HepG2 (cell line): ENCODE measurements around the gene VPS26B. TPM values are rescaled to one million over a fixed set of nuclear protein-coding genes. Genes with fewer than 3 reads are reported as not detected.

ENCODE experiments used
- ATAC-seq: fragments of 200-7000 bp; cut with Tn5 transposase; 3 replicates; pipeline ENCODE4 v1.9.1; 2020; ENCODE audit warnings: mild to moderate bottlenecking, moderate library complexity
- BruUV-seq: library from RNA; stranded (reverse); fragments of 400-500 nt; replicated peaks from 2 replicates; lab custom pipeline; 2021; lab: Mats Ljungman, UMichigan
- CTCF ChIA-PET: fragments of 300-600 bp; formaldehyde crosslinking; extraction: SDS; loops from one replicate; lab custom pipeline; 2021; ENCODE audit warnings: low total read pairs, inconsistent platforms, low intra/inter-chr PET ratio; lab: Yijun Ruan, JAX
- POLR2A ChIA-PET: fragments of 350-600 bp; sonication (Branson Sonifier 250); formaldehyde crosslinking; loops from one replicate; lab custom pipeline; 2020; ENCODE audit warnings: antibody characterized with exemption, inconsistent platforms; lab: Yijun Ruan, JAX
- DNase-seq: peaks from one replicate; pipeline ENCODE4 v3.0.0-alpha.2; 2015; ENCODE audit warnings: low spot score
- FAIRE-seq: peaks from 3 replicates; lab custom pipeline; 2011; peaks lifted over from hg19 to GRCh38; lab: Jason Lieb, UNC
- H2AFZ ChIP-seq: one replicate; pipeline ENCODE4 v1.6.1; 2011; ENCODE audit warnings: low read length, inconsistent platforms
- H3K27ac ChIP-seq: fragments of 300-600 bp; 3 replicates; pipeline ENCODE4 v1.8.0; 2011; ENCODE audit warnings: mixed run types, mild to moderate bottlenecking, mixed read lengths, low read length, inconsistent platforms; ENCODE audit not compliant: insufficient read depth; ENCODE audit errors: extremely low read length
- H3K27me3 ChIP-seq, 2 experiments: fragments of 200-600 bp in 1 of 2; 2 replicates in 1 of 2; 3 replicates in 1 of 2; pipeline versions ENCODE4 v1.6.0 to v1.8.0; 2011; ENCODE audit warnings: low read length in 2 of 2, mild to moderate bottlenecking in 2 of 2, moderate library complexity in 2 of 2, inconsistent platforms in 1 of 2; ENCODE audit not compliant: insufficient read depth in 2 of 2, control insufficient read depth in 1 of 2
- H3K36me3 ChIP-seq, 2 experiments: fragments of 200-600 bp in 1 of 2; replicated peaks in 1 of 2; 2 replicates in 1 of 2; 3 replicates in 1 of 2; pipeline versions ENCODE4 v1.5.1 to v1.8.0; 2011; ENCODE audit warnings: low read length in 2 of 2, inconsistent platforms in 1 of 2; ENCODE audit not compliant: insufficient read depth in 2 of 2, control insufficient read depth in 1 of 2
- H3K4me1 ChIP-seq: 2 replicates; pipeline ENCODE4 v1.5.1; 2012; ENCODE audit warnings: low read length, inconsistent platforms; ENCODE audit not compliant: insufficient read depth
- H3K4me2 ChIP-seq: 2 replicates; pipeline ENCODE4 v1.6.0; 2011; ENCODE audit warnings: low read depth, low read length, inconsistent platforms
- H3K4me3 ChIP-seq, 3 experiments: fragments of 200-600 bp in 1 of 3; sonication (generic), shearing (Covaris generic) in 1 of 3; replicated peaks in 1 of 3; 2 replicates each; pipeline ENCODE4 v1.5.1; 2011 to 2016; ENCODE audit warnings: low read length in 3 of 3, inconsistent platforms in 2 of 3, low read depth in 2 of 3, mild to moderate bottlenecking in 2 of 3, control low read depth in 1 of 3, mixed read lengths in 1 of 3; ENCODE audit not compliant: insufficient read depth in 1 of 3
- H3K79me2 ChIP-seq: one replicate; pipeline ENCODE4 v1.6.1; 2011; ENCODE audit warnings: low read length, inconsistent platforms; ENCODE audit not compliant: insufficient read depth
- H3K9ac ChIP-seq: 2 replicates; pipeline ENCODE4 v1.6.0; 2011; ENCODE audit warnings: mild to moderate bottlenecking, low read depth, low read length, inconsistent platforms; ENCODE audit not compliant: insufficient read depth
- H3K9me3 ChIP-seq: 2 replicates; pipeline ENCODE4 v1.5.1; 2012; ENCODE audit warnings: mild to moderate bottlenecking, low read length
- H4K20me1 ChIP-seq: 2 replicates; pipeline ENCODE4 v1.6.0; 2011; ENCODE audit warnings: inconsistent platforms, mild to moderate bottlenecking, low read length, moderate library complexity; ENCODE audit not compliant: insufficient read depth
- AGO2 ChIP-seq: fragments of 200-400 bp; formaldehyde crosslinking; optimal IDR thresholded peaks from 2 replicates; pipeline ENCODE3; 2017; ENCODE audit warnings: mild to moderate bottlenecking, low read depth, low read length, moderate library complexity
- GZF1 ChIP-seq: sonication (generic); formaldehyde crosslinking; IDR thresholded peaks from 2 replicates; pipeline ENCODE4 v1.5.1; 2020; ENCODE audit warnings: mild to moderate bottlenecking, missing genetic modification reagents
- JDP2 ChIP-seq: sonication (generic); formaldehyde crosslinking; IDR thresholded peaks from 2 replicates; pipeline ENCODE4 v1.8.1; 2022; ENCODE audit warnings: missing genetic modification reagents, borderline replicate concordance
- NFIC ChIP-seq: IDR thresholded peaks from 2 replicates; pipeline ENCODE4 v1.6.1; 2012; ENCODE audit warnings: mild to moderate bottlenecking, low read length, inconsistent platforms
- RAD21 ChIP-seq: fragments of 450-650 bp; formaldehyde crosslinking; IDR thresholded peaks from 2 replicates; pipeline ENCODE4 v1.5.0; 2020; ENCODE audit warnings: mild to moderate bottlenecking
- RXRB ChIP-seq: IDR thresholded peaks from 2 replicates; pipeline ENCODE4 v1.6.1; 2016; ENCODE audit warnings: borderline replicate concordance, missing genetic modification reagents, missing compliant biosample characterization
- SMC3 ChIP-seq: IDR thresholded peaks from 2 replicates; pipeline ENCODE4 v1.6.1; 2011; ENCODE audit warnings: low read length, improper control_type of control experiment
- ZC3H4 ChIP-seq: sonication (generic); formaldehyde crosslinking; IDR thresholded peaks from 2 replicates; pipeline ENCODE4 v1.4.0; 2020; ENCODE audit warnings: missing genetic modification reagents, borderline replicate concordance
- ZNF24 ChIP-seq: fragments of 450-650 bp; IDR thresholded peaks from 2 replicates; pipeline ENCODE4 v1.6.1; 2017; ENCODE audit warnings: antibody characterized with exemption, mild to moderate bottlenecking
- WGBS: methylation state at CpG from one replicate; pipeline ENCODE4 v1.1.6; 2017; ENCODE audit warnings: low lambda C conversion rate; 5-methylcytosine and 5-hydroxymethylcytosine counted together
- in situ Hi-C: cut with HindIII; loops from 2 replicates; pipeline ENCODE4 v1.10.0; 2017; ENCODE audit warnings: low pct_unique_long_range_greater_than_20kb; ENCODE audit not compliant: extremely low pct_ligation_motif_present
- intact Hi-C: fragments of 100-400 bp; cut with micrococcal nuclease; formaldehyde crosslinking; loops from one replicate; pipeline ENCODE4 v1.10.0; 2022; ENCODE audit not compliant: unreplicated experiment
- polyA plus RNA-seq, 8 experiments: library from polyadenylated mRNA; depleted of rRNA in 3 of 8; stranded (reverse) in 7 of 8; unstranded in 1 of 8; fragments of >200 nt; fragmentation: Illumina TruSeq in 4 of 8; extraction: Trizol in 4 of 8; gene quantifications; 2 replicates each; pipeline versions ENCODE4 v1.2.1 to v1.2.3, GENCODE V29; 2011 to 2016; ENCODE audit warnings: low read depth in 4 of 8, missing spikeins in 1 of 8, mixed read lengths in 1 of 8; ENCODE audit not compliant: insufficient read depth in 1 of 8
- total RNA-seq, 5 experiments: library from RNA; depleted of rRNA; stranded (reverse); fragments of >200 nt; fragmentation: Illumina TruSeq; extraction: Trizol; gene quantifications; 2 replicates each; pipeline ENCODE4 v1.2.3, GENCODE V29; 2016; ENCODE audit warnings: low read depth in 1 of 5
- TF ChIP-seq, protein P1 (sequence below): sonication (generic); formaldehyde crosslinking; IDR thresholded peaks from 2 replicates; pipeline ENCODE4 v1.4.0; 2020; ENCODE audit warnings: missing genetic modification reagents
- TF ChIP-seq, protein P2 (sequence below): sonication (generic); formaldehyde crosslinking; IDR thresholded peaks from 2 replicates; pipeline ENCODE4 v1.4.0; 2020; ENCODE audit warnings: mild to moderate bottlenecking, missing genetic modification reagents
- TF ChIP-seq, protein P3 (sequence below): sonication (generic); formaldehyde crosslinking; IDR thresholded peaks from 2 replicates; pipeline ENCODE4 v1.5.0; 2020; ENCODE audit warnings: missing genetic modification reagents

VPS26B gene
- total and polyA plus RNA-seq, 2 of the 13 experiments (the other 11 are each of a cell fraction or from before 2014, with no cell fraction given), result 20.2 to 23.2 TPM

DNA sequence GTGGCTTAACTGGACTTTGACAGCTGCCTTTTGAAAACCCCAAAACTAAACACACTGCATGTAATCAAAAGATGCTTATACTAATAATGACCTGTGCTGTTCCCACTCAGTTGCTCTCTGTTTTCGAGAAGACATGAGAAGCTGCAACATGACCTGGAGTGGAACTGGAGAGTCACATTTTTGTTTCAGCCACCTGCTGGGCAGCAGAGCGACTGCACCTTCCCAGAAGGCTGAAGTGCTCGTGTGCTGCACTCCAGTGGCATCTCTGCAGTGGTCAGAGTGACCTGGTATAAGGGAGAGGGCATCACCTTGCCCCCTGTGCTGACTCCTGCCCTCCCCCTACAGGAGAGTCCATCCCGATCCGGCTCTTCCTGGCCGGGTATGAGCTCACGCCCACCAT lies 20.1 kb downstream of the VPS26B start (continued):
- TF ChIP-seq GZF1 (CRISPR knock-in tag), result no peak
- TF ChIP-seq ZNF24, result no peak
- TF ChIP-seq RAD21, result peak; percentile 76
- TF ChIP-seq, protein P1, sequence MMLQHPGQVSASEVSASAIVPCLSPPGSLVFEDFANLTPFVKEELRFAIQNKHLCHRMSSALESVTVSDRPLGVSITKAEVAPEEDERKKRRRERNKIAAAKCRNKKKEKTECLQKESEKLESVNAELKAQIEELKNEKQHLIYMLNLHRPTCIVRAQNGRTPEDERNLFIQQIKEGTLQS, result no peak
- TF ChIP-seq, protein P2, sequence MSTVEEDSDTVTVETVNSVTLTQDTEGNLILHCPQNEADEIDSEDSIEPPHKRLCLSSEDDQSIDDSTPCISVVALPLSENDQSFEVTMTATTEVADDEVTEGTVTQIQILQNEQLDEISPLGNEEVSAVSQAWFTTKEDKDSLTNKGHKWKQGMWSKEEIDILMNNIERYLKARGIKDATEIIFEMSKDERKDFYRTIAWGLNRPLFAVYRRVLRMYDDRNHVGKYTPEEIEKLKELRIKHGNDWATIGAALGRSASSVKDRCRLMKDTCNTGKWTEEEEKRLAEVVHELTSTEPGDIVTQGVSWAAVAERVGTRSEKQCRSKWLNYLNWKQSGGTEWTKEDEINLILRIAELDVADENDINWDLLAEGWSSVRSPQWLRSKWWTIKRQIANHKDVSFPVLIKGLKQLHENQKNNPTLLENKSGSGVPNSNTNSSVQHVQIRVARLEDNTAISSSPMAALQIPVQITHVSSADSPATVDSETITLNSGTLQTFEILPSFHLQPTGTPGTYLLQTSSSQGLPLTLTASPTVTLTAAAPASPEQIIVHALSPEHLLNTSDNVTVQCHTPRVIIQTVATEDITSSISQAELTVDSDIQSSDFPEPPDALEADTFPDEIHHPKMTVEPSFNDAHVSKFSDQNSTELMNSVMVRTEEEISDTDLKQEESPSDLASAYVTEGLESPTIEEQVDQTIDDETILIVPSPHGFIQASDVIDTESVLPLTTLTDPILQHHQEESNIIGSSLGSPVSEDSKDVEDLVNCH (CRISPR knock-in tag), result no peak
- TF ChIP-seq, protein P3, sequence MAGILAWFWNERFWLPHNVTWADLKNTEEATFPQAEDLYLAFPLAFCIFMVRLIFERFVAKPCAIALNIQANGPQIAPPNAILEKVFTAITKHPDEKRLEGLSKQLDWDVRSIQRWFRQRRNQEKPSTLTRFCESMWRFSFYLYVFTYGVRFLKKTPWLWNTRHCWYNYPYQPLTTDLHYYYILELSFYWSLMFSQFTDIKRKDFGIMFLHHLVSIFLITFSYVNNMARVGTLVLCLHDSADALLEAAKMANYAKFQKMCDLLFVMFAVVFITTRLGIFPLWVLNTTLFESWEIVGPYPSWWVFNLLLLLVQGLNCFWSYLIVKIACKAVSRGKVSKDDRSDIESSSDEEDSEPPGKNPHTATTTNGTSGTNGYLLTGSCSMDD (CRISPR knock-in tag), result no peak
- TF ChIP-seq JDP2 (CRISPR knock-in tag), result no peak
- TF ChIP-seq SMC3, result peak; percentile 73
- TF ChIP-seq, all 625 proteins: peak for 4

DNA sequence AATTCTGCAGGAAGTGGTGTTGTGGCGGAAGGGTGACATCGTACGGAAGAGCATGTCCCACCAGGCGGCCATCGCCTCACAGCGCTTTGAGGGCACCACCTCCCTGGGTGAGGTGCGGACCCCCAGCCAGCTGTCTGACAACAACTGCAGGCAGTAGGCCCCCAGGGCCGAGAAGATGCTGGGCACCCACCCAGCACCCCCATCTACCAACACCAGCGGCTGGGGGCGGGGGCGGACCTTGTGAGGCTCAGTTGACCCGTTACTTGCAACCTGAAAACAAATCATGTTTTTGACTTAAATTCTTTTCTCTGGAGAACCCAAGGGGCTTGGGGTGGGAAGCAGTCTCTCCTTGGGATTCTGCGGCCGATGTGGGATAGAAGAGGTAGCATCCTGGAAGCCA lies 21.0 kb downstream of the VPS26B start:
- Histone ChIP-seq H3K36me3 (peaks cover 11 to 46% of the 10 kb centered on the region in 2 experiments), H3K4me2 (no peak overlapping the region), H3K79me2 (no peaks in the 10 kb centered on the region), H4K20me1 (no peaks in the 10 kb centered on the region), H3K27ac (no peak overlapping the region), H3K9ac (no peak overlapping the region), H3K4me3 (no peak overlapping the region), H3K9me3 (no peaks in the 10 kb centered on the region), H3K27me3 (no peaks in the 10 kb centered on the region), H2AFZ (no peak overlapping the region), H3K4me1 (no peaks in the 10 kb centered on the region)
- intact Hi-C loops, result no loop called here
- ATAC-seq, result no peak
- POLR2A ChIA-PET, result no interaction called here
- TF ChIP-seq ZC3H4 (CRISPR knock-in tag) (no peak), AGO2 (peak; percentile 3), NFIC (no peak), RXRB (CRISPR knock-in tag) (no peak)
- 97% methylated on average over 6 of the region's 14 CpGs for WGBS
- CTCF ChIA-PET, result interaction anchor here (3.2 kb wide), 1 partner anchor 38 kb away, joined by 15 read pairs; no protein-coding TSS in a partner anchor
- DNase-seq, result no peak
- in situ Hi-C loops, result no loop called here
- no TSS peak for BruUV-seq
- FAIRE-seq, result no peak
